Measurements from ENCODE around the gene UBE2I. TPM values are rescaled to one million over a fixed set of nuclear protein-coding genes. Genes with fewer than 3 reads are reported as not detected.

UBE2I gene
- total and polyA plus RNA-seq, 2 donors (not counting 1 experiment from before 2014, with no cell fraction given) = 42.1 to 142 TPM

GRCh38 chr16:1313721-1314369, 4.4 kb downstream of the UBE2I start:
- Histone ChIP-seq H3K4me1 (ENCODE audit: control insufficient read depth, extremely low read depth, insufficient read depth, low read length) (peaks cover 10% of the 10 kb centered on the region), H2AFZ (ENCODE audit: low read length) (no peak overlapping the region), H3K4me2 (ENCODE audit: extremely low read depth, insufficient read depth, low read length) (no peak overlapping the region), H3K27me3 (ENCODE audit: control insufficient read depth, insufficient read depth, low read length) (no peaks in the 10 kb centered on the region), H3K79me2 (ENCODE audit: control insufficient read depth, insufficient read depth, low read length) (peaks cover 83% of the 10 kb centered on the region), H3K4me3 (replicated peaks in 1 of 4; ENCODE audit: control extremely low read depth in 1 of 4, insufficient read depth in 1 of 4, low read depth in 3 of 4, low read length in 4 of 4) (no peak overlapping the region), H3K9ac (ENCODE audit: insufficient read depth, low read length) (no peak overlapping the region), H3K9me3 (ENCODE audit: control insufficient read depth, insufficient read depth, low read depth, low read length) (no peaks in the 10 kb centered on the region), H4K20me1 (ENCODE audit: control insufficient read depth, extremely low read depth, insufficient read depth, low read length) (peaks cover 3% of the 10 kb centered on the region), H3K27ac (ENCODE audit: insufficient read depth, low read length) (no peak overlapping the region), H3K36me3 (ENCODE audit: control insufficient read depth, insufficient read depth, low read length) (peaks cover 42% of the 10 kb centered on the region)
- no peak for TF ChIP-seq EZH2 (IDR thresholded peaks at IDR 0.05; ENCODE audit: low read length, missing control alignments)
- no peak for TF ChIP-seq CTCF (conservative IDR thresholded peaks at IDR 0.05 in 1 of 2, IDR thresholded peaks at IDR 0.05 in 1 of 2; ENCODE audit: low read depth in 1 of 2, low read length in 2 of 2)
- DNase-seq (ENCODE audit: low read depth in 2 of 2) = no peak

GRCh38 chr16:1314399-1315068, 5.1 kb downstream of the UBE2I start:
- Histone ChIP-seq H3K9ac (ENCODE audit: insufficient read depth, low read length) (no peak overlapping the region), H4K20me1 (ENCODE audit: control insufficient read depth, extremely low read depth, insufficient read depth, low read length) (peaks cover 3% of the 10 kb centered on the region), H3K4me1 (ENCODE audit: control insufficient read depth, extremely low read depth, insufficient read depth, low read length) (peaks cover 10% of the 10 kb centered on the region), H3K27ac (ENCODE audit: insufficient read depth, low read length) (no peak overlapping the region), H3K27me3 (ENCODE audit: control insufficient read depth, insufficient read depth, low read length) (no peaks in the 10 kb centered on the region), H2AFZ (ENCODE audit: low read length) (no peak overlapping the region), H3K4me2 (ENCODE audit: extremely low read depth, insufficient read depth, low read length) (no peak overlapping the region), H3K36me3 (ENCODE audit: control insufficient read depth, insufficient read depth, low read length) (peaks cover 48% of the 10 kb centered on the region), H3K4me3 (replicated peaks in 1 of 4; ENCODE audit: control extremely low read depth in 1 of 4, insufficient read depth in 1 of 4, low read depth in 3 of 4, low read length in 4 of 4) (no peak overlapping the region), H3K79me2 (ENCODE audit: control insufficient read depth, insufficient read depth, low read length) (peaks cover 88% of the 10 kb centered on the region), H3K9me3 (ENCODE audit: control insufficient read depth, insufficient read depth, low read depth, low read length) (no peaks in the 10 kb centered on the region)
- TF ChIP-seq CTCF (conservative IDR thresholded peaks at IDR 0.05 in 1 of 2, IDR thresholded peaks at IDR 0.05 in 1 of 2; ENCODE audit: low read depth in 1 of 2, low read length in 2 of 2) (no peak), EZH2 (IDR thresholded peaks at IDR 0.05; ENCODE audit: low read length, missing control alignments) (no peak)
- no peak for DNase-seq (ENCODE audit: low read depth in 2 of 2)

GRCh38 chr16:1315081-1316032, 5.9 kb downstream of the UBE2I start:
- H3K4me2 ChIP-seq (ENCODE audit: extremely low read depth, insufficient read depth, low read length) = no peak overlapping the region
- H3K36me3 ChIP-seq (ENCODE audit: control insufficient read depth, insufficient read depth, low read length) = peaks cover 56% of the 10 kb centered on the region
- no peaks in the 10 kb centered on the region for H3K27me3 ChIP-seq (ENCODE audit: control insufficient read depth, insufficient read depth, low read length)
- no peak overlapping the region for H3K27ac ChIP-seq (ENCODE audit: insufficient read depth, low read length)
- TF ChIP-seq CTCF (conservative IDR thresholded peaks at IDR 0.05 in 1 of 2, IDR thresholded peaks at IDR 0.05 in 1 of 2; ENCODE audit: low read depth in 1 of 2, low read length in 2 of 2) = no peak
- no peak for TF ChIP-seq EZH2 (IDR thresholded peaks at IDR 0.05; ENCODE audit: low read length, missing control alignments)
- H2AFZ ChIP-seq (ENCODE audit: low read length) = no peak overlapping the region
- H3K9me3 ChIP-seq (ENCODE audit: control insufficient read depth, insufficient read depth, low read depth, low read length) = no peaks in the 10 kb centered on the region
- H3K9ac ChIP-seq (ENCODE audit: insufficient read depth, low read length) = no peak overlapping the region
- peaks cover 10% of the 10 kb centered on the region for H3K4me1 ChIP-seq (ENCODE audit: control insufficient read depth, extremely low read depth, insufficient read depth, low read length)
- DNase-seq (ENCODE audit: low read depth in 2 of 2) = no peak
- peaks cover 3% of the 10 kb centered on the region for H4K20me1 ChIP-seq (ENCODE audit: control insufficient read depth, extremely low read depth, insufficient read depth, low read length)
- no peak overlapping the region for H3K4me3 ChIP-seq (replicated peaks in 1 of 4; ENCODE audit: control extremely low read depth in 1 of 4, insufficient read depth in 1 of 4, low read depth in 3 of 4, low read length in 4 of 4)
- peaks cover 85% of the 10 kb centered on the region for H3K79me2 ChIP-seq (ENCODE audit: control insufficient read depth, insufficient read depth, low read length)

All from fibroblast of lung (primary cell).